GM21619 (cell line): ENCODE data around the gene EVPL.
"Not testable (repeated sequence)": the region's sequence is repeated elsewhere in the genome, so short reads cannot be mapped to it uniquely, and the experiment has no call there.

Experiments used
- ATAC-seq: cut with Tn5 transposase; IDR thresholded peaks from one replicate; pipeline ENCODE4 v1.9.1; 2021; ENCODE audit not compliant: unreplicated experiment

The EVPL gene

DNA sequence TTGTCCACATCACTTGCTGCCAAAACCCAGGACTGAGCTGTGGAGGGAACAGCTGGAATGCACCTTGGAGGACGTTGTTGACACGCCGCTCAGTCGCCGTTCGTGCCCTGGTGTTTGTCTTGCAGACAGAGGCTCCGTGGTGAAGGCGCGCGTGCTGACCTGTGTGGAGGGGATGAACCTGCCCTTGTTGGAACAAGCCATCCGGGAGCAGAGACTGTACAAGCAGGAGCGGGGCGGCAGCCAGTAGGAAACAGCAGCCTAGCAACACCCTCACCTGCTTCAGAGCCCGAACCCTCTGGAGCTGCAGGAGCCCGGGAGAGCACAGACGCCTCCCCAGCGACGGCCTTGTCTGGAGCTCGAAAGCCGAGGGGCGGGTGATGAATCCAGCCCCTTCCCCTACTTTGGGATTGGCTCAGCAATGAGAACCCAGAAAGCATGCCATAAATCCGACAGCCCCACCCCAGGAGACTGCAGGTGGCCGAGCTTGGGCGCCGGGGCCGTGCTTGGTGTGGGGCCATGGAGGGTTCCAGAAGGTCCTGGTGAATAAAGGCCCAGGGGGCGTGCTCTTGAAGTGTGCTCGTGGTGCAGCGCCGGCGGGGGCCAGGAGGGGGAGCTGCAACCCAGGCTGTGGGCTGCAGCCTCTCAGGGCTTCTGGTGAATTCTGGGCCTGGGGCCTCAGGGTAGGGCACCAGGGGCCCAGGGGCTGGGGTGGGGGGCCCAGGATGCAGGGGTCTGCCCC, 26.9 kb downstream of the EVPL start:
- ATAC-seq = no peak

DNA sequence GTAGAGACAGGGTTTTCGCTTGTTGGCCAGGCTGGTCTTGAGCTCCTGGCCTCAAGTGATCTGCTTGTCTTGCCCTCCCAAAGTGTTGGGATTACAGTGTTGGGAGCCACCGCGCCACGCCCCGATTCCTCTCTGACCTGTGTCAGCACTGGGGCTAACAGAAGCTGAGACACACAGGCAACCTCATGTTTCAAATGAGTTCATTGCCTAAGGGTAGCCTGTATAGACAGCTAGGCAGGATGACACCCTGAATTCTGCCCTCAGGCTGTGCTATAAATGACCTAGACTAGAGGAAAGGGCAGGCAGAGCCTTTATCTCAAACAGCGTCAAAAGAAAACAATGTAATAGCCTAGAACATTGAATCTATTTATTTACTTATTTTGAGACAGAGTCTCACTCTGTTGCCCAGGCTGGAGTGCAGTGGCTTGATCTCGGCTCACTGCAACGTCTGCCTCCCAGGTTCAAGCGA, 28.7 kb downstream of the EVPL start:
- ATAC-seq = no peak

DNA sequence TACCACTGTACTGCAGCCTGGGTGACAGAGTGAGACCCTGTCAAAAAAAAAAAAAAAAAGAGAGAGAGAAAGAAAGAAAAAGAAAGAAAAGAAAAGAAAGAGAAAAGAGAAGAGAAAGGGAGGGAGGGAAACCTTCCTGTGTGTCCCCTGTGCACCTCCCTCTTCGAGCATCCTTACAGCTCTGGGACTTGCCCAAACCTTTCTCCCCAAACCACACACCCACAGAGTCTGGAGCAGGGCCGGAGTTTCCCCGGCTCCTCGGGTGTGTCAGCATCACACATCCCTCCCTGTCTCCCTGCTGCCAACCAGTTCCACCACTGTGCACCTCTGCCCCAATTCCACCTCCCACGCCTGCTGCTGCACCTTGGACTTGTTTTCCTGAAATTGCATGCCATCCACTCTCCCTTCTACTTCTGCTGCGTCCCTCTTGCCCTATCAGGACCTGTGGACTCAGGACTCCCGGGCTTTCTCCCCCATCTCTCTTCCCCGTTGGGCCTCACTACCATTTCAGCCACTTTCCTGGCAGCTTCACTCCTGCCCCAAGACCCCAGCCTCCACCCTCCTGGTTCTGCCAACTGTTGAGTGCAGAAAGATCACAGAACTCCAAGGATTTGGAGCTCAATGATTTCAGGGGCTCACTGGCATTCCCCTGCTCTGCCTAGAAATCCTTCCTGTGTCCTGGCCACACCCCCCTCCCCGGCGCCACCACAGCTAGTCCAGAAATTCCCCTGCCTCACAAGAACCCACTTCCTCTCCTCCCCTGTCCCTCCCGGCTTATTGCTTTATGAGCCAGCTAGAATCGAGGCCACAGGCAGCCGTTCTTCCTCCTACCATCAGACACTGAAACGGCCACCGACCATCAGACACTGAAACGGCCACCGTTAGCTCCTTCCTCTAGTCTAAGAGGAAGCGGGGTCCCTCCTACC, 30.2 kb downstream of the EVPL start:
- no peak for ATAC-seq

DNA sequence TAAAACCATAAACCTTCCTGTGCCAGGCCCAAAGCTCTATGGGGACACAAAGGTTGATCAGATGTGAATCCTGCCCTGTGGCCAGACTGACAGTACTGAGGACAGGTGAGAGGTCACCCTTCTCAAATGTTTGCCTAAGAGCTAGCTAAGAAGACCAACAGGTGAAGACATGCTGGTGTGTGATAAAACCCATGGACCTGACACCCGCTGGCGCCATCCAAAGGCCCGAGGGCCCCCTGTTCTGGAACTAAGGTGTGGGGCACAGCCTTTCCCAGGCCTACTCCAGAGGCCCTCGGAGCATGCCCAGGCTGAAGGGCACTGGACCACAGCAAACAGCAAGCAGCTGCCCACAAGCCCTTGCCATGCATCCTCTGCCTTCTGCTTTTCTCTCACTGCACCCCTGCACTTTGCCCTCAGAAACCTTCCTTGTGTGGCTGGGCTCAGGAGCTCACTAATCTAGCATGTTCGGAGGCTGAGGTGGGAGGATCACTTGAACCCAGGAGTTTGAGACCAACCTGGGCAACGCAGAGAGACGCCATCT, 31.7 kb downstream of the EVPL start:
- ATAC-seq = no peak

DNA sequence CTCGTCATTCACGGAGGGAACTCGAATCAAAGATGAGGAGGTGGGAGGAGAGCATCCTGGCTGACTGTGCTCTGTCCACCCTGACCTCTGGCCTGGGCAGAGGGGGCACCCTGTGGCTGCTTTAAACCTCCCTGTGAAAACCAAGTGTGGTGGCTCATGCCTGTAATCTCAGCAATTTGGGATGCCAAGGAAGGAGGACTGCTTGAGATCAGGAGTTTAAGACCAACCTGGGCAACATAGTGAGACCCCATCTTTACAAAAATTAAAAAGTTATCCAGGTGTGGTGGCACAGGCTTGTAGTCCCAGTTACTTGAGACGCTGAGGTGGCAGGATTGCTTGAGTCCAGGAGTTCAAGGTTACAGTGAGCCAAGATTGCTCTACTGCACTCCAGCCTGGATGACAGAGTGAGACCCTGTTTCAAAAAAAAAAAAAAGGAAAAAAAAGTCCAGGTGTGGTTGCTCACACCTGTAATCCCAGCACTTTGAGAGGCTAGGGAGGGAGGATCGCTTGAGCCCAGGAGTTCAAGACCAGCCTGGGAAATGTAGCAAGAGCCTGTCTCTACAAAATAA, 32.2 kb downstream of the EVPL start:
- no peak for ATAC-seq

DNA sequence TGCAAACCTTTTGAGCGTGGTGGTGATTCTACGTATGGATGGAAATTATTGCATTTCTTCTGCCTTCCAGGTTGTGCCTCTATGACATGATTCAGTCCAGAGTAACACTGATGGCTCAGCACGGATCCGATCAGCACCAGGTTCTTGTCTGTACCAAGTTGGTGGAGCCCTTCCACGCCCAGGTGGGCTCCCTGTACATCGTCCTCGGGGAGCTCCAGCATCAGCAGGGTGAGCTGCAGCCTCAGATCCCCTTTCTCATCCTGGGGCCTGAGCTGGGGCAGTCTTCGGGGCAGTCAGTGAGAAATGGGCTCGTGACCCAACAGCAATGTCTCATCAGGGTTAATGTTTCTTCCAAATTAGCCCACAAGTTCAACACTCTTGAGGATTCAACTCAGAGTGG, 35.7 kb downstream of the EVPL start:
- no peak for ATAC-seq

DNA sequence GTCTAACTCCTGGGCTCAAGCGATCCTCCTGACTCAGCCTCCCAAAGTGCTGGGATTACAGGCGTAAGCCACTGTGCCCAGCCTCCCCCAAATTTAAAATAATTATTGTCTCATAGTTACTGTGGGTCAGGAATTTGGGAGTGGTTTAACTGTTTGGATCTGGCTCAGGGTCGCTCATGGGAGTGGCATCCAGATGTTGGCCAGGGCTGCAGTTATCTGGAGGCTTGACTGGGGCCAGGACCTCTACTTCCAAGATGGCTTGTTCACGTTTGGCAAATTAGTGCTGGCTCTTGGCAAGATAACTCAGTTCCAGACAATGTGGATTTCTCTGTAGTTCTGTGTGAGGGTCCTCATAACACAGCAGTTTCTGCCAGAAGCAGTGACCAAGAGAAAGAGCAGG, 40.1 kb downstream of the EVPL start:
- no peak for ATAC-seq

GRCh38 chr17:75985986-75986385, 41.1 kb downstream of the EVPL start:
- ATAC-seq = no peak

DNA sequence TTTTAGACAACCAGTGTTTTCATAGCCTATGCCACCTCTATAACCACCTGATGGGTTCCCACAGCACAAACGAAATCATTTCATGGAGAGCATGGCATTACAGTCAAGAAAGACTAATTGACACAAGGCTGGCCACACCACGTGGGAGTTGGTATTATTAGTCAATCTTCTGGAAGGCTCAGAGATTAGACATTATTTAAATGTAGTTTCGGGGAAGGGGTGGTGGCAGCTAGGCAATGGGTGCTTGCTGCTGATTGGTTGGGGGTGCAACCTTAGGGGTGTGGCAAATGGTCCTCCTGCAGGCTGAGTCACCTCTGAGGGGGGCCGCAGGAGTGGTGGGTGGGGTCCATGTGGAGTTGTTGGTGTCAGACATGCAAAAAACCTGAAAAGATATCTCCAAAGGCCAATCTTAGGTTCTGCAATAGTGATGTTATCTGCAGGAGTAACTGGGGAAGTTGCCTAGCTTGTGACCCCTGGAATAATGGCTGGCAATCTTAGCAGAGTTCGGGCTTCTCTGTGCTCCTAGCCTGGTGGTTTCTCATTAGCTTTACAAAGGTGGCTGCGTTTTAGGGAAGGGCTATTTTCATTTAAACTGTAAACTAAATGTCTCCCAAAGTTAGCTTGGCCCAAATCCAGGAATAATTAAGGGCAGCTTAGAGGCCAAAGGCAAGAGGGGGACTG, 43.5 kb downstream of the EVPL start:
- no peak for ATAC-seq

DNA sequence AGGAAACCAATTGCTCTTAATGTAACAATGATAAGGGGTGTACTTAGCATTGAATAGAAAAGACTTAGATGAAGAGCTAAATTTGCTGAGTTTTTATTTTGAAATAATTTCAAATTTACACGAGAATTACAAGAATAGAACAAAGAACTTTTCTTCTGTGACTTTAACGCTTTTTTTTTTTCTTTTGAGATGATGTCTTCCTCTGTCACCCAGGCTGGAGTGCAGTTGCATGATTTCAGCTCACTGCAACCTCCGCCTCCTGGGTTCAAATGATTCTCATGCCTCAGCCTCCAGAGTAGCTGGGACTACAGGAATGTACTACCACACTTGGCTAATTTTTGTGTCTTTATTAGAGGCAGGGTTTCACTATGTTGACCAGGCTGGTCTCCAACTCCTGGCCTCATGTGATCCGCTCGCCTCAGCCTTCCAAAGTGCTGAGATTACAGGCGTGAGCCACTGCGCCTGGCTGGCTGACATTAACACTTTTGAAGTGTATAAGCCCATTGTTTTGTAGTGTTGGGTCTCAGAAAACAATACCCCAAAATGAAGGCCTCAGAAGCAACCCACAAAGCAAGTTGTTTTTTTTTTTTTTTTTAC, 46.0 kb downstream of the EVPL start:
- no peak for ATAC-seq

DNA sequence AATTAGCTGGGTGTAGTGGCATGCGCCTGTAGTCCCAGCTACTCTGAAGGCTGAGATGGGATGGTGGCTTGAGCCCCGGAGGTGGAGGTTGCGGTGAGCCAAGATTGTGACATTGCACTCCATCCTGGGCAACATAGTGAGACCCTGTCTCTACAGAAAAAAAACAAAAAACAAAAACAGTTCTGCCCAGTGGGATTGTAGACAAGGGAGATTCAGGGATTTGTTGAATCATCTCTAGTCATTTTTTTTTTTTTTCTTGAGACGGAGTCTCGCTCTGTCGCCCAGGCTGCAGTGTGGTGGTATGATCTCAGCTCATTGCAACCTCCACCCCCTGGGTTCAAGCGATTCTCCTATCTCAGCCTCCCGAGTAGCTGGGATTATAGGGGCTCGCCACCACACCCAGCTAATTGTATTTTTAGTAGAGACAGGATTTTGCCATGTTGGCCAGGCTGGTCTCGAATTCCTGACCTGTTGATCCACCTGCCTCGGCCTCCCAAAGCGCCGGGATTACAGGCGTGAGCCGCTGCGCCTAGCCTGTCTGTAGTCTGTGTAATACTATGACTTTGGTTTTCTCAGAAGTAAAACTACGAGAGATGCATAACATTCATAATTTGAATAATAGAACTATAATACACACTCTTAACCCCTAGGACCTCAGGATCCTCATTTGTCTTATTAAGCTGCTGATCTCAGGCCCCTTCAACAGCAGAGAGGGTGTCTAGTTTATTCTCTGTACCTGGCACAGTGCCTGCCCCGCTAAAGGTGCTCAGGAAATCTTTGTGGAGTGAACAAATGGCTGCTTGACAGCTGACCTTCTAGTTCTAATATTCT, 46.7 kb downstream of the EVPL start:
- ATAC-seq = no peak

- ATAC-seq = peak; percentile 9
Observed at GRCh38 chr17:75979705-75980187, 47.4 kb downstream of the EVPL start.

DNA sequence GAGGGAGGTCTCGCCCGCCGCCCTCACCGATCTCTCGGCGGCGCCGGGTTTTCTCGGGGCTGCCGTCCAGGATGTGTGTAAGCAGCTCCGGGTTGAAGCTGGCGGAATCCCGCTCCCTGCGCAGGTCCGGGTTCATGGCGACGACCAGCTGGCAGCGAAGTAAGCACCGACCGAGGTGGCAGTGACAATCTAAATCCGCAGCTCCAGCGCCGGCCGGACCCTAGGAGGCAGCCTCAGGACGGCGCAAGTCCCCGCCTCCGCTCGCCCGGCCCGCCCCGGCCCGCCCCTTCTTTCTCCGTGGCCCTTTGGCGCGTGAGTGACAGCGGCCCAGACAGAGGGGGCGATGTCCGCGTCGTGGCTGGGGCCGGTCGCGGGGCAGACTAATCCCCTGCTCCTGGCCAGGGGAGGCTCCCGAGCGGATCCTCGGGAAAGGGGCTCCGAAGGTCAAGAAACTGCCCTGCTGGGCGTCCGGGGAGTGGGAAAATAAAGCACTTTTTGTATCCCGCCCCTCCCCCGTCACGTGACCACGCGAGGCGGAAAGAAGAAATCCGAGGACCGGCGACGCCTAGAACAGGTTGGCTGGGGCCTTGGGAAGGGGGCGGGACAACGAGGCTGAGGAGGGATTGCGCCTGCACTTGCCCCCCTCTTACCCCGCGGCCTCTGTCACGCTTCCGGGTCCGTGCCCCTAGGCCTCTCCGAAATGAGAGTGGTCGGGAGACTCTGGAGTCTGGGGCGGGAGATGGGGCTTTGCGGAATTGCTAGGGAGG, 48.0 kb downstream of the EVPL start, which contains the start of the genes ACOX1 and TEN1:
Gene ACOX1, minus strand, starts transcription at position 229 of the 767 bp plus-strand sequence. Its CDS starts 93 bp downstream, at position 136.
Gene TEN1, plus strand, starts transcription at position 303 of the 767 bp plus-strand sequence. CDS start 6,953 bp downstream, outside the sequence.
- peak; percentile 82 for ATAC-seq

DNA sequence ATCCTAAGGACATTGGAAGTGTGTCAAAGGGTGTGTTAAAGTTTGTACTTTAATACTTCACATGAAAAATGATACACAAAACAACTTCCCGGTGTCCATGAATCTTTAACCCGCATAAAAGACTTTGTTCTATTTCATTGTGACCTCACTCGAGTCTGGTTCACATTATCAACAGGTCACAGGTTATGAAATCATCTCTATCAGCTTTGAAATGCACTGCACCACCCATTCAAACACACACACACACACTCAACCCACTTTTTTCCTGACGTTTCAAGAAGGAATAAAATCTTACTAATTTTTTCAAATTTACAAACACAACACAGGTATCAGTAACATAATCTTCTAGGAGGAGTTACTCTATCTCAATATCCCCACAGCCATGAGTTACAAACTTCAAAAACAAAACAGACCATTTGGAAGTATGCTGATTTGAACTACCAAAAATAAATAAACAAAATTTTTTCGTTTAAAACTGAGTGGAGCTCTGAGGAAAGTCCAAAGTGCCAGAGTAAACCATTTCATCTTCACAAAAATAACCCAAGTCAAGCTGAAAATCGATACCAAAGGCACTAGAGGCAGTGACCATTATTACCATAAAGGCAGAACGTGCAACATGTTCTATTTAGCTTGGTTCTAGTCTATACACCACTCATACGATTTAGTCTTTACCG, 50.8 kb downstream of the EVPL start:
- ATAC-seq = no peak

GRCh38 chr17:75975757-75976174, 51.3 kb downstream of the EVPL start:
- no peak for ATAC-seq

DNA sequence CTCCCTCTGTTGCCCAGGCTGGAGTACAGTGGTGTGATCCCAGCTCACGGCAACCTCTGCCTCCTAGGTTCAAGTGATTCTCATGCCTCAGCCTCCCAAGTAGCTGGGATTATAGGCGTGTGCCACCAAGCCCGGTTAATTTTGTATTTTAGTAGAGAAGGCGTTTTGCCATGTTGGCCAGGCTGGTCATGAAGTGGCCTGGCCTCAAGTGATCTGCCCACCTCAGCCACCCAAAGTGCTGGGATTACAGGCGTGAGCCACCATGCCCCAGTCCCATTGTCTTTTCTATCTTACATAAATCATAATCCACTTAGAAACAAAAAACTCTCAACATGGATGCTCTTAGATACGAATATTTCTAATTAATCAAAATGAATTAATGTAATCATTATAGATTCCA, 51.9 kb downstream of the EVPL start:
- not testable (repeated sequence) for ATAC-seq

- no peak for ATAC-seq
Observed at GRCh38 chr17:75970626-75971025, 56.5 kb downstream of the EVPL start.

- ATAC-seq = no peak
Observed at GRCh38 chr17:75970011-75970523, 57.0 kb downstream of the EVPL start.
